ENCODE results near the gene DEF6.

The DEF6 gene

DNA sequence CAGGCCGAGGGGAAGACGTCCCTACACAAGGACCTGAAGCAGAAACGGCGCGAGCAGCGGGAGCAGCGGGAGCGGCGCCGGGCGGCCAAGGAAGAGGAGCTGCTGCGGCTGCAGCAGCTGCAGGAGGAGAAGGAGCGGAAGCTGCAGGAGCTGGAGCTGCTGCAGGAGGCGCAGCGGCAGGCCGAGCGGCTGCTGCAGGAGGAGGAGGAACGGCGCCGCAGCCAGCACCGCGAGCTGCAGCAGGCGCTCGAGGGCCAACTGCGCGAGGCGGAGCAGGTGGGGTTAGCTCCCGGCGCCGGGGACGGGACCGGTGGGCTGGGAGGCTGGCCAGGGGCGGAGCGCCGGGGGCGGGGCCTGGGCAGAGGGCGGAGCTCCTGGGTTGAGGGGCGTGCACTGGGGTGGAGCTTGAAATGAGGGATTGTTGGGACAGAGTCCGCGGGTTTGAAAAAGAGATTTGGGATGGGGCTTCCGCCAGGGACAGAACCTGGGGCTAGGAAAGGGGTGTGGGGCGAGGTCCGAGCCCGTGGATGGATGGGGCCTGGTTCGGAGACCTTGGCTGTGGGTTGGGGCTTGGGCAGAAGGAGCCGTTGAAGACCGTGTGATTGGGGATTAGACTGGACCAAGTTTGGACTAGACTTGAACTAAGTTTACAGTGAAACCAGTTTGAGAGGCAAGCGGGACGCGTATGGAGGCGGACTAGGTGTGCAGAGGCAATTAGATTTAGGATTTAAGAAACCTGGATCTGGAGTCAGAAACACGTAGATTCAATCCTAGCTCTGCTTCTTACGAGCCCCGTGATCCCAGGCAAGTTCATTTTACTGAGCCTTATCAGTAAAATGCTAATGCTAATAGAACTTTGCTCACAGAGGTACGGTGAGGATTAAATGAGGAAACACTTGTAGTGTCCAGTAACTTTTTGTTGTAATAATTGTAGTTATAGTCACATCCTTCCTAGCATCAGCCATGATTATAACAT lies 20.9 kb downstream of the DEF6 start:
- no peak for TF ChIP-seq EZH2phosphoT487 (IDR thresholded peaks at IDR 0.05; ENCODE audit: borderline replicate concordance)
- TF ChIP-seq, protein P1, sequence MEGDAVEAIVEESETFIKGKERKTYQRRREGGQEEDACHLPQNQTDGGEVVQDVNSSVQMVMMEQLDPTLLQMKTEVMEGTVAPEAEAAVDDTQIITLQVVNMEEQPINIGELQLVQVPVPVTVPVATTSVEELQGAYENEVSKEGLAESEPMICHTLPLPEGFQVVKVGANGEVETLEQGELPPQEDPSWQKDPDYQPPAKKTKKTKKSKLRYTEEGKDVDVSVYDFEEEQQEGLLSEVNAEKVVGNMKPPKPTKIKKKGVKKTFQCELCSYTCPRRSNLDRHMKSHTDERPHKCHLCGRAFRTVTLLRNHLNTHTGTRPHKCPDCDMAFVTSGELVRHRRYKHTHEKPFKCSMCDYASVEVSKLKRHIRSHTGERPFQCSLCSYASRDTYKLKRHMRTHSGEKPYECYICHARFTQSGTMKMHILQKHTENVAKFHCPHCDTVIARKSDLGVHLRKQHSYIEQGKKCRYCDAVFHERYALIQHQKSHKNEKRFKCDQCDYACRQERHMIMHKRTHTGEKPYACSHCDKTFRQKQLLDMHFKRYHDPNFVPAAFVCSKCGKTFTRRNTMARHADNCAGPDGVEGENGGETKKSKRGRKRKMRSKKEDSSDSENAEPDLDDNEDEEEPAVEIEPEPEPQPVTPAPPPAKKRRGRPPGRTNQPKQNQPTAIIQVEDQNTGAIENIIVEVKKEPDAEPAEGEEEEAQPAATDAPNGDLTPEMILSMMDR (conservative IDR thresholded peaks at IDR 0.05; ENCODE audit: low read length): no peak
- Histone ChIP-seq H3K4me2 (ENCODE audit: low read depth, low read length, poor library complexity, severe bottlenecking) (no peak overlapping the region), H2AFZ (ENCODE audit: low read length) (no peak overlapping the region), H3K9ac (ENCODE audit: low read depth, low read length, poor library complexity, severe bottlenecking) (no peak overlapping the region), H3K9me3 (ENCODE audit: insufficient read depth, low read depth, low read length) (no peaks in the 10 kb centered on the region), H3K79me2 (ENCODE audit: insufficient read depth, low read length) (peaks cover 30% of the 10 kb centered on the region; the same call in 1 of the 2 replicates), H3K27me3 (ENCODE audit: insufficient read depth, low read length, poor library complexity, severe bottlenecking) (no peaks in the 10 kb centered on the region), H4K20me1 (ENCODE audit: insufficient read depth, low read length, poor library complexity, severe bottlenecking) (no peaks in the 10 kb centered on the region), H3K36me3 (ENCODE audit: insufficient read depth, low read length) (peaks cover 63% of the 10 kb centered on the region; the same call in 1 of the 2 replicates), H3F3A (ENCODE audit: low read depth) (no peaks in the 10 kb centered on the region), H3K4me1 (ENCODE audit: insufficient read depth, low read length, poor library complexity, severe bottlenecking) (peaks cover 11% of the 10 kb centered on the region), H3K9me2 (replicated peaks; ENCODE audit: low read depth, low read length) (no peaks in the 10 kb centered on the region), H3K4me3 (ENCODE audit: low read length, poor library complexity, severe bottlenecking) (no peak overlapping the region)

GRCh38 chr6:35319346-35320030 lies 21.9 kb downstream of the DEF6 start:
- TF ChIP-seq, protein P1 (conservative IDR thresholded peaks at IDR 0.05; ENCODE audit: low read length): no peak
- TF ChIP-seq EZH2phosphoT487 (IDR thresholded peaks at IDR 0.05; ENCODE audit: borderline replicate concordance): no peak

GRCh38 chr6:35320031-35320410 lies 22.4 kb downstream of the DEF6 start:
- no peaks in the 10 kb centered on the region for H3K9me2 ChIP-seq (replicated peaks; ENCODE audit: low read depth, low read length)
- H3K9ac ChIP-seq (ENCODE audit: low read depth, low read length, poor library complexity, severe bottlenecking): no peak overlapping the region
- no peak overlapping the region for H3K4me3 ChIP-seq (ENCODE audit: low read length, poor library complexity, severe bottlenecking)
- H4K20me1 ChIP-seq (ENCODE audit: insufficient read depth, low read length, poor library complexity, severe bottlenecking): no peaks in the 10 kb centered on the region
- no peaks in the 10 kb centered on the region for H3K27me3 ChIP-seq (ENCODE audit: insufficient read depth, low read length, poor library complexity, severe bottlenecking)
- H3K4me1 ChIP-seq (ENCODE audit: insufficient read depth, low read length, poor library complexity, severe bottlenecking): peaks cover 6% of the 10 kb centered on the region
- H2AFZ ChIP-seq (ENCODE audit: low read length): no peak overlapping the region
- no peaks in the 10 kb centered on the region for H3F3A ChIP-seq (ENCODE audit: low read depth)
- no peaks in the 10 kb centered on the region for H3K9me3 ChIP-seq (ENCODE audit: insufficient read depth, low read depth, low read length)
- TF ChIP-seq, protein P1 (conservative IDR thresholded peaks at IDR 0.05; ENCODE audit: low read length): no peak
- peaks cover 24% of the 10 kb centered on the region; the same call in 1 of the 2 replicates for H3K79me2 ChIP-seq (ENCODE audit: insufficient read depth, low read length)
- H3K4me2 ChIP-seq (ENCODE audit: low read depth, low read length, poor library complexity, severe bottlenecking): no peak overlapping the region
- H3K36me3 ChIP-seq (ENCODE audit: insufficient read depth, low read length): peaks cover 63% of the 10 kb centered on the region; the same call in 1 of the 2 replicates

More at GRCh38 chr6:35319346-35320030, 21.9 kb downstream of the DEF6 start:
- Histone ChIP-seq H3F3A (ENCODE audit: low read depth) (no peaks in the 10 kb centered on the region), H3K27me3 (ENCODE audit: insufficient read depth, low read length, poor library complexity, severe bottlenecking) (no peaks in the 10 kb centered on the region), H3K9me2 (replicated peaks; ENCODE audit: low read depth, low read length) (no peaks in the 10 kb centered on the region), H2AFZ (ENCODE audit: low read length) (no peak overlapping the region), H3K36me3 (ENCODE audit: insufficient read depth, low read length) (peaks cover 63% of the 10 kb centered on the region; the same call in 1 of the 2 replicates), H3K9me3 (ENCODE audit: insufficient read depth, low read depth, low read length) (no peaks in the 10 kb centered on the region), H4K20me1 (ENCODE audit: insufficient read depth, low read length, poor library complexity, severe bottlenecking) (no peaks in the 10 kb centered on the region), H3K4me1 (ENCODE audit: insufficient read depth, low read length, poor library complexity, severe bottlenecking) (peaks cover 7% of the 10 kb centered on the region), H3K79me2 (ENCODE audit: insufficient read depth, low read length) (peaks cover 29% of the 10 kb centered on the region; the same call in 1 of the 2 replicates), H3K4me2 (ENCODE audit: low read depth, low read length, poor library complexity, severe bottlenecking) (no peak overlapping the region), H3K9ac (ENCODE audit: low read depth, low read length, poor library complexity, severe bottlenecking) (no peak overlapping the region), H3K4me3 (ENCODE audit: low read length, poor library complexity, severe bottlenecking) (no peak overlapping the region)

Data from Loucy (cell line).